HFFc6 (cell line): Measurements from ENCODE around the gene SH3D19. TPM values are rescaled to one million over a fixed set of nuclear protein-coding genes. Genes with fewer than 3 reads are reported as not detected.

ENCODE experiments used
- DNase-seq: peaks from one replicate; pipeline ENCODE4 v3.0.0-alpha.2; 2018
- H3K27ac Mint-ChIP-seq: 2 replicates; pipeline ENCODE4 v1.8.0; 2020; ENCODE audit warnings: mild to moderate bottlenecking, mixed read lengths
- H3K27me3 Mint-ChIP-seq: 2 replicates; pipeline ENCODE4 v1.8.0; 2021; ENCODE audit warnings: mild to moderate bottlenecking, moderate library complexity, mixed read lengths; ENCODE audit not compliant: insufficient read depth
- H3K36me3 Mint-ChIP-seq: 2 replicates; pipeline ENCODE4 v1.8.0; 2021; ENCODE audit warnings: low read depth, mixed read lengths
- H3K4me1 Mint-ChIP-seq: 2 replicates; pipeline ENCODE4 v1.8.0; 2020; ENCODE audit warnings: low read depth, mixed read lengths
- H3K4me3 Mint-ChIP-seq: 2 replicates; pipeline ENCODE4 v1.8.0; 2020; ENCODE audit warnings: mild to moderate bottlenecking, moderate library complexity, mixed read lengths
- H3K9me3 Mint-ChIP-seq: 2 replicates; pipeline ENCODE4 v1.8.0; 2020; ENCODE audit warnings: mild to moderate bottlenecking, mixed read lengths
- CTCF ChIP-seq: fragments of 200-600 bp; sonication (generic); IDR thresholded peaks from 2 replicates; pipeline ENCODE4 v1.5.0; 2021; ENCODE audit warnings: antibody characterized with exemption, mild to moderate bottlenecking
- total RNA-seq, 6 experiments: library from RNA; stranded (reverse); fragmentation: NEBNext Ultra II Directional; extraction: Animal tissue kit (Norgen Biotek cat#: 25700); gene quantifications; 2 replicates in 1 of 6; 3 replicates in 5 of 6; pipeline ENCODE4 v1.2.3, GENCODE V29; 2021

The SH3D19 gene
- total RNA-seq, 6 experiments from 2014 or later, result 40.2 to 52.9 (median 51.0) TPM

- DNase-seq, result no peak
- Mint-ChIP-seq H3K4me3 (no peak overlapping the region), H3K9me3 (no peaks in the 10 kb centered on the region), H3K27ac (no peak overlapping the region), H3K27me3 (no peaks in the 10 kb centered on the region), H3K4me1 (no peaks in the 10 kb centered on the region), H3K36me3 (no peaks in the 10 kb centered on the region)
- no peak for TF ChIP-seq CTCF
These were observed 76.9 kb downstream of the SH3D19 start for GRCh38 chr4:151248519-151248918.

- H3K27ac Mint-ChIP-seq, result no peak overlapping the region
- H3K4me1 Mint-ChIP-seq, result no peaks in the 10 kb centered on the region
- peaks cover under 1% of the 10 kb centered on the region; the same call in 1 of the 2 replicates for H3K27me3 Mint-ChIP-seq
- no peak overlapping the region for H3K4me3 Mint-ChIP-seq
- no peak for DNase-seq
- no peaks in the 10 kb centered on the region for H3K9me3 Mint-ChIP-seq
- H3K36me3 Mint-ChIP-seq, result no peaks in the 10 kb centered on the region
- no peak for TF ChIP-seq CTCF
These were observed 78.0 kb downstream of the SH3D19 start for GRCh38 chr4:151247395-151247794.

GRCh38 chr4:151246742-151247141 is 78.7 kb downstream of the SH3D19 start:
- Mint-ChIP-seq H3K4me3 (no peak overlapping the region), H3K36me3 (no peaks in the 10 kb centered on the region), H3K27ac (no peak overlapping the region), H3K27me3 (peaks cover 2% of the 10 kb centered on the region; the same call in 1 of the 2 replicates), H3K4me1 (no peaks in the 10 kb centered on the region), H3K9me3 (no peaks in the 10 kb centered on the region)
- no peak for DNase-seq
- no peak for TF ChIP-seq CTCF

- Mint-ChIP-seq H3K9me3 (no peaks in the 10 kb centered on the region), H3K27ac (no peak overlapping the region), H3K4me3 (no peak overlapping the region), H3K4me1 (peaks cover 9% of the 10 kb centered on the region), H3K27me3 (peaks cover 5% of the 10 kb centered on the region; the same call in 1 of the 2 replicates), H3K36me3 (no peaks in the 10 kb centered on the region)
- no peak for DNase-seq
- TF ChIP-seq CTCF, result no peak
These were observed 83.1 kb downstream of the SH3D19 start for GRCh38 chr4:151242305-151242704.

- H3K36me3 Mint-ChIP-seq, result 0 out of 2 replicates have a peak, but pooled peaks cover 4% of the 10 kb centered on the region
- no peak overlapping the region for H3K4me3 Mint-ChIP-seq
- H3K27ac Mint-ChIP-seq, result no peak overlapping the region
- H3K4me1 Mint-ChIP-seq, result peaks cover 9% of the 10 kb centered on the region
- no peak for DNase-seq
- peaks cover 5% of the 10 kb centered on the region; the same call in 1 of the 2 replicates for H3K27me3 Mint-ChIP-seq
- peaks cover 4% of the 10 kb centered on the region; the same call in 1 of the 2 replicates for H3K9me3 Mint-ChIP-seq
- TF ChIP-seq CTCF, result no peak
These were observed 85.8 kb downstream of the SH3D19 start for GRCh38 chr4:151239608-151240007.

- 0 out of 2 replicates have a peak, but pooled peaks cover 4% of the 10 kb centered on the region for H3K36me3 Mint-ChIP-seq
- H3K4me1 Mint-ChIP-seq, result peaks cover 9% of the 10 kb centered on the region
- H3K9me3 Mint-ChIP-seq, result peaks cover 4% of the 10 kb centered on the region; the same call in 1 of the 2 replicates
- peaks cover 5% of the 10 kb centered on the region; the same call in 1 of the 2 replicates for H3K27me3 Mint-ChIP-seq
- DNase-seq, result peak; percentile 28
- no peak overlapping the region for H3K27ac Mint-ChIP-seq
- peak; percentile 56 for TF ChIP-seq CTCF
- H3K4me3 Mint-ChIP-seq, result no peak overlapping the region
These were observed 86.9 kb downstream of the SH3D19 start for GRCh38 chr4:151238477-151238876.
